HG03457 (cell line): ENCODE data around the gene ALKBH5.

Experiments
- ATAC-seq: cut with Tn5 transposase; IDR thresholded peaks from one replicate; pipeline ENCODE4 v1.9.1; 2021; ENCODE audit warnings: moderate number of reproducible peaks; ENCODE audit not compliant: unreplicated experiment

ALKBH5 gene

DNA sequence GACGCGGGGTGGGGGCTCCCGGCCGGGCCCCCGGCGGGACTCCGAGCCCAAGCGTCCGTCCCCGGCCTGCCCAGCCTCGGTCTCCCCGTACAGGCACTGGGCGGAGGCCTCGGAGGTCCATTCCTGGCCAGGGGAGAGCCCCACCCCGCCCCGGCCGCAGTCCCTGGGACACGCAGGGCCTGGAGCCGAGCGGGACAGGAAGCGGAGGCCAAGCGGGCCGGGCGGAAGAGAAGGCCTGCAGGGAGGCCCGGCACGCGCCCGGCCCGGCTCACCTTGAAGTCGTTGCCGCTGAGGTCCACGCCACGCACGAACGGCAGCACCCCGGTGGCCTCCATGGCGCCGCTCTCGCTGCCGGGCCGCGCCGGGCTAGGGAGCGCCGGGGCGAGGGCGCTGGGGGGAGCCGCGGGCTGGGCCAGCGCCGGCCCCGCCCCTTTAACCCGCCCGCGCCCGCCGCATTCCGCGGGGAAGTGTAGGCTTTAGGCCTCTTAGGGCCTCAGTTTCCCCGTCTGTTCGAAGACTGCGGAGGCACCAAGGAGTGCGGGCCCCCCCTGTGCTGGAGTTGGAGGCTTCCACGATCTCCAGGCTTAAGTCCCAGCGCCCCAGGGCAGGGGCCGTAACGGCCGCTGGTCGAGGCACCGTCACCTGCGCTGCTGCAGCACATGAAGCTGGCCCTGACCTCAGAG is 74.9 kb downstream of the ALKBH5 start, which contains the start of gene FLII:
TSS of gene FLII (minus strand) at position 383 of the 683 bp plus-strand sequence. CDS start at position 335, 48 bp downstream.
- ATAC-seq, result no peak
